Activated T-helper 2 cell treated with anti-CD3 and anti-CD28 coated beads, Interferon-gamma antibody, Interleukin-2, Interleukin-4, amounts not matched to agents 10 μg/mL and 5 μg/mL and 100 μg/mL, durations not matched to agents 14 hours and 24 hours and 36 hours (primary cell): ENCODE data around the gene ASB17. TPM values are rescaled to one million over a fixed set of nuclear protein-coding genes. Genes with fewer than 3 reads are reported as not detected.
"Not testable (repeated sequence)": the region's sequence is repeated elsewhere in the genome, so short reads cannot be mapped to it uniquely, and the experiment has no call there.

Experiments used
- DNase-seq: peaks from one replicate; pipeline ENCODE4 v3.0.0; 2021; ENCODE audit warnings: low spot score
- H3K27ac Mint-ChIP-seq: one replicate; pipeline ENCODE4 v1.8.0; 2021; ENCODE audit warnings: mixed read lengths
- H3K27me3 Mint-ChIP-seq: one replicate; pipeline ENCODE4 v1.8.0; 2021; ENCODE audit warnings: low read depth, mixed read lengths
- H3K36me3 Mint-ChIP-seq: one replicate; pipeline ENCODE4 v1.8.0; 2021; ENCODE audit warnings: low read depth, mixed read lengths
- H3K4me1 Mint-ChIP-seq: one replicate; pipeline ENCODE4 v1.8.0; 2021; ENCODE audit warnings: low read depth, mixed read lengths
- H3K4me3 Mint-ChIP-seq: one replicate; pipeline ENCODE4 v1.8.0; 2021; ENCODE audit warnings: low read depth, mild to moderate bottlenecking, moderate library complexity, mixed read lengths
- H3K9me3 Mint-ChIP-seq: one replicate; pipeline ENCODE4 v1.8.0; 2021; ENCODE audit warnings: mixed read lengths
- intact Hi-C: fragments of 100-400 bp; cut with micrococcal nuclease; formaldehyde crosslinking; loops from one replicate; pipeline ENCODE4 v1.15.1; 2023
- total RNA-seq: library from RNA; stranded (reverse); gene quantifications from 2 replicates; pipeline ENCODE4 v1.2.3, GENCODE V29; 2022

Gene ASB17, protein sequence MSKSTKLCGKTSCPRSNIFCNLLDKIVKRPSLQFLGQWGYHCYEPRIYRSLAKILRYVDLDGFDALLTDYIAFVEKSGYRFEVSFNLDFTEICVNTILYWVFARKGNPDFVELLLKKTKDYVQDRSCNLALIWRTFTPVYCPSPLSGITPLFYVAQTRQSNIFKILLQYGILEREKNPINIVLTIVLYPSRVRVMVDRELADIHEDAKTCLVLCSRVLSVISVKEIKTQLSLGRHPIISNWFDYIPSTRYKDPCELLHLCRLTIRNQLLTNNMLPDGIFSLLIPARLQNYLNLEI
- not detected in 2 replicates for total RNA-seq

DNA sequence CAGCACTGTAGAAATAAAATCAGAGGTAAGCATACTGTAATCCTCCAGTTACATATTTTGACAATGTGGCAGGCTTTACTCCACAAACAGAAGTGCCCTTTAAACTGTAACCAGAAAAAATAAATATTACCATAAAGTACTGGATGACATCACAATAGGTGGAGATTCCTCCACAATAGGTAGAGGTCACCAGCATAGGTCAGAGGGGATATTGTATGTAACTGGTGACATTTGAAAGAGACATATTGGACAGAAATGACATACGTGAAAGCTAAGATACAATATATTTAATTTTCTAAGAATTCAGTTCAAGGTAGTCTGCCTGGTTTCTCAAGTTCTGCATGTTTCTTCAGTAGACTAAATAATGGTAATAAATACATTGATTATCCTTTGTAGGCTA is at the start of gene ASB17:
Gene ASB17, minus strand, starts transcription at position 101 of the 400 bp plus-strand sequence. CDS start 113 bp downstream, outside the sequence.
- Mint-ChIP-seq H3K9me3 (no peaks in the 10 kb centered on the region), H3K4me3 (no peak within 1 kb of the TSS), H3K4me1 (no peaks in the 10 kb centered on the region), H3K36me3 (no peaks in the 10 kb centered on the region), H3K27ac (no peak within 1 kb of the TSS), H3K27me3 (no peaks in the 10 kb centered on the region)
- DNase-seq, result no peak
- intact Hi-C loops, result no loop called here

DNA sequence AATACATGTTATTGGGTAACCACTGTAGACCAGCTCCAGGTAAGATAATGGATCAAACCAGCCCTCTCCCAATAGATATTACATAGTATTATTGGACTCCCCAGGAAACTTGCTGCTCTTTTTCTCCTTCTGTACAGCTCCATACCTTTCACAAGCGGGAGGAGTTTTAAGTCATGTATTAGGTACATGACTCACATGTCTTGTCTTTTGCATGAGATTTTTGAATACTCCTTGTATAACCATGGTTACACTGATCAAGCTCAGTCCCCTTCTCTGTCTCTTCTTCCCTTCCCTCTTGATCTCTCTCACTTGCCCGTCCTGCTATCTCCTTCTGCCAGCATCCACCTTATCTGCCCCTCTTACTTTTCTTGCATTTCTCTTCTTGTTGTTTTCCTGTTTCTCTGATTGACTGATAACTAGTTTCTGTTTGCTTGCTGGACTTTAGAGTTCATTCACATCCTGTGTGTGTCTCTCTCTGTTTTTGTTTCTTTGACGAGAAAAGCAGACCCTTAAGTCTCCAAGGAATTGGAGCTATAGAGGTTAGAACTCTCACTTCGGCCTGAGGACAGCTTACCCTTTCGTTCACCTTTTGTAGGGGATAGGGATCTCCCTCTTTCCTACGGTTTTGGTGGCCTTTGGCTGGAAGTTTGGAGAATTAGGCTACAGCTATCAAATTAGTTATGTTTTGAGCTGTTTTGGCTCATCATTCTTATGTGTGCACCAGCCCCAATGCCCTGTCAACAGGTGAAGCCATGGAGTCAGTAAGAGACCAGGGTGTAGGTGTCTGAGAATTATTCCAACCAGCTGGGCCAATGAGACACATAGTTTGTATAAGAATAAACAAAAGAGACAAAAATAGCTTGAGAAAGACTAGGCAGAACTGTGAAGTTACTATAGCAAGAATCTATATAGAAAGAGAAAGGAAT is 49.0 kb upstream of the ASB17 start:
- Mint-ChIP-seq H3K4me1 (peaks cover 2% of the 10 kb centered on the region), H3K27me3 (no peaks in the 10 kb centered on the region), H3K36me3 (no peaks in the 10 kb centered on the region), H3K27ac (no peak overlapping the region), H3K4me3 (no peak overlapping the region), H3K9me3 (no peaks in the 10 kb centered on the region)
- DNase-seq, result no peak
- intact Hi-C loops, result no loop called here

DNA sequence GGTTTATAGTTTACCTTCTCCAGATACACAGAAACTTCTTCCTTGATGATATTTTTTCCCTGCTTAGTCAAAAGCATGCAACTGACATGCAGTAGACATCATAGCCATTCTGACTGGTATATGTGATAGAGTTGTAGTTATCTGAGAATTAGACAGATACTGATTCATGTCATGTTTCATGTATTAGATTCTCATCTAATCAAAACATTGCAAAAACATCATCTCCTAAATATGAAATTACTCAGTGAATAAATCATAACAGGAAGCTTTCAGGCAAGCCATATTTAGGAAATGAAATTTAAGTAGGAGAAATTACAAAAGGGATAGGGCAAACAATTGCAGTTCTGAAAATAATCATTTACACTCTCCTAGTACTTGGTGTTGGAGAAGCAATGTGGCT is 38.4 kb upstream of the ASB17 start:
- no peaks in the 10 kb centered on the region for H3K4me1 Mint-ChIP-seq
- H3K9me3 Mint-ChIP-seq, result no peaks in the 10 kb centered on the region
- intact Hi-C loops, result no loop called here
- H3K4me3 Mint-ChIP-seq, result no peak overlapping the region
- H3K27me3 Mint-ChIP-seq, result no peaks in the 10 kb centered on the region
- H3K27ac Mint-ChIP-seq, result no peak overlapping the region
- no peak for DNase-seq
- H3K36me3 Mint-ChIP-seq, result no peaks in the 10 kb centered on the region

DNA sequence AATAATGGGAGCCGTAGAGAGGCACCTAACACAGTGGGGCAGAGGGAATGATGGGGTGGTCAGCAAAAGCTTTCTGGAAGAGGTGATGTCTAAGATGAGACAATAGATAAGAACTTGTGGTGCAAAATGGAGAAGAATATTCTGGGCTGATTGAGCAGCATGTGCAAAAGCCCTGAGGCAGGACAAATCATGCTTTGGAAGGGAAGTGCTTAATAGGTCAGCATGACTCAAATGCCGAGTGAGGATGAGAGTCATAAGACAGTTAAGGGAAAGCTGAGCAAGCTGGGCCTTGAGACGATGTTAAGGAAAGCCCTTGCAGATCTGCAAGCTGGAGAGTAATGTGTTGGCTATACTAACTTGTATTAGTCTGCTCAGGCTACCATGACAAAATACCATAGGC is 37.3 kb upstream of the ASB17 start:
- intact Hi-C loops, result no loop called here
- Mint-ChIP-seq H3K27me3 (no peaks in the 10 kb centered on the region), H3K36me3 (no peaks in the 10 kb centered on the region), H3K4me3 (no peak overlapping the region), H3K27ac (no peak overlapping the region), H3K4me1 (no peaks in the 10 kb centered on the region), H3K9me3 (no peaks in the 10 kb centered on the region)
- DNase-seq, result no peak

DNA sequence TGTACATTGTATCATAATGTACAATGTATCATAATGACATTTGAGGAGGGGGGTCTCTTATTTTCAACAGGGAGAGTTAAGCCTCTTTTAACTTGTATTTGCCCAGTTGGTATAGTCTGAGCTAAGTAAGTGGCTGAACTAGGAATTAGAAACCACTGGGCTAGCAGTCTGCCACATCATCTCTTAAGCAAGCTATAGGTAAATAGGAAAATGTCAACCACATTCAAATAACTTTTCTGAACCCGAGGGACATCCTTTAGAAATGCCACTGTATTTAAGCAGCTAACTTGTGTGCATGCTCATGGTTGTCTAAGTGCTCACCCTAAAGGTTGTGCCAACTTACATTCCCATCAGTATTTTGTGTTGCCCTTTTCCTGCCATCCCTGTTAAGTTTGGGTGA is 35.5 kb upstream of the ASB17 start:
- intact Hi-C loops, result no loop called here
- H3K27ac Mint-ChIP-seq, result no peak overlapping the region
- no peaks in the 10 kb centered on the region for H3K27me3 Mint-ChIP-seq
- H3K4me3 Mint-ChIP-seq, result no peak overlapping the region
- no peak for DNase-seq
- no peaks in the 10 kb centered on the region for H3K36me3 Mint-ChIP-seq
- no peaks in the 10 kb centered on the region for H3K4me1 Mint-ChIP-seq
- H3K9me3 Mint-ChIP-seq, result no peaks in the 10 kb centered on the region

DNA sequence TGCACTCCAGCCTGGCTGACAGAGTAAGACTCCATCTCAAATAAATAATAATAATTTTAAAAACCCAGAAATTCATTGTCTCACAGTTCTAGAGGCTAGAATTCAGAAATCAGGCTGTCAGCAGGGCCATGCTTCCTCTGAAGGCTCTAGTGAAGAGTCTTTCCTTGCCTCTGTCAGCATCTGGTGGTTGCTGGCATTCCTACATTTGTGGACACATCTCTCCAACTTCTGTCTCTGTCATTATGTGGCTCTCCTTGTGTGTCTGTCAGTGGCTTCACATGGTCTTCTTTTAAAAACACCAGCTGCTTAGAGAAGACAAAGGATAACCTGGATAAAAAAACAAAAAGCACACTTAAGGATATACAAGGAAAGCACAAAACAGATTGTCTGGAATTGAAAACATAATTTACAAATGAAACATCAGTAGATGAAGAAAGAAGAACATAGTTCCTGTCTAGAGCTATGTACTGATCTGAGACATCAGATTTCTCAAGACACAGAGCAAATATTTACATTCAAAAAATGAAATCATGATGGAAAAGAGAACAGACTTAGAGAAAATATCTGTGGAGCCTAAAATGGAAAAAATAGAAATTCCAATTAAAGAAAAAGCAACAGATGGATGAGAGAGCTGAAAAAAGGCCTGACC is 32.7 kb upstream of the ASB17 start:
- no peak for DNase-seq
- H3K4me1 Mint-ChIP-seq, result no peaks in the 10 kb centered on the region
- no peak overlapping the region for H3K27ac Mint-ChIP-seq
- no peaks in the 10 kb centered on the region for H3K27me3 Mint-ChIP-seq
- no peaks in the 10 kb centered on the region for H3K36me3 Mint-ChIP-seq
- intact Hi-C loops, result no loop called here
- no peaks in the 10 kb centered on the region for H3K9me3 Mint-ChIP-seq
- H3K4me3 Mint-ChIP-seq, result no peak overlapping the region

DNA sequence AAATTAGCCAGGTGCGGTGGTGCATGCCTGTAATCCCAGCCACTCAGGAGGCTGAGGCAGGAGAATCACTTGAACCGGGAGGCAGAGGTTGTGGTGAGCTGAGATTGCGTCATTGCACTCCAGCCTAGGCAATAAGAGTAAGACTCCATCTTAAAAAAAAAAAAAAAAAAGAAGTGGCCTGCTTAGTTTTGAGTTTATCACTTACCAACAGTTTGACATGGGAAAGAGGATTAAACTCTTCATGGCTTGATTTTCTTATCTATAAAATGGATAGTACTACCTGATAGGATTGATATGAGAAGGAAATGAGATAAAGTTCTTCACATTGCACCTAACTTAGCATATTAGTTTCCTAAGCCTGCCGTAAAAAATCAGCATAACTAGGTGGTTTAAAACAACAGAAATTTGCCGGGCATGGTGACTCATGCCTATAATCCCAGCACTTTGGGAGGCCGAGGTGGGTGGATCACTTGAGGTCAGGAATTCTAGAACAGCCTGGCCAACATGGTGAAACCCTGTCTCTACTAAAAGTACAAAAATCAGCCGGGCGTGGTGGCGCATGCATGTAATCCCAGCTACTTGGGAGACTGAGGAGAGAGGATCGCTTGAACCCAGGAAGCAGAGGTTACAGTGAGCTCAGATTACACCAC is 32.0 kb upstream of the ASB17 start:
- intact Hi-C loops, H3K27ac Mint-ChIP-seq, H3K4me3 Mint-ChIP-seq, DNase-seq, H3K9me3 Mint-ChIP-seq, H3K36me3 Mint-ChIP-seq, H3K4me1 Mint-ChIP-seq, H3K27me3 Mint-ChIP-seq: not testable (repeated sequence)

DNA sequence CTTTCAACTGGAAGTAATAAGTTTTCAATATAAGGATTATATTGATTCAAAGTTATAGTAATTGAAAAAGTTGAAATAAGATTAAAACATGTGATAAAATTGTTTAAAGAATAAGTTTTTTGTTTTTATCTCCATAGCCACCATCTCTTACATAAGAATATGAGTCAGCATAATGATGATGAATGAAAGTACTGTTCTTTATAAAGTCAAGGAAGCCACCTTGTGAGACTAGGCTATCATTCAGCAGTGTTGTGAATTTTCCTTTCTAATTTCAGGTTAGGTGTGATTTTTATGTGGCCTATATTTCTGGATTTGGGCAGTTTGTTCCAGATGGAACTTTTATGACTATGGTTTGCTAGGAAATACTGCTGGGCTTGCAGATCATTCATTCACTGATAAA is 22.4 kb upstream of the ASB17 start:
- intact Hi-C loops, result no loop called here
- H3K4me3 Mint-ChIP-seq, result no peak overlapping the region
- H3K9me3 Mint-ChIP-seq, result no peaks in the 10 kb centered on the region
- H3K4me1 Mint-ChIP-seq, result no peaks in the 10 kb centered on the region
- no peak overlapping the region for H3K27ac Mint-ChIP-seq
- no peak for DNase-seq
- no peaks in the 10 kb centered on the region for H3K27me3 Mint-ChIP-seq
- no peaks in the 10 kb centered on the region for H3K36me3 Mint-ChIP-seq

DNA sequence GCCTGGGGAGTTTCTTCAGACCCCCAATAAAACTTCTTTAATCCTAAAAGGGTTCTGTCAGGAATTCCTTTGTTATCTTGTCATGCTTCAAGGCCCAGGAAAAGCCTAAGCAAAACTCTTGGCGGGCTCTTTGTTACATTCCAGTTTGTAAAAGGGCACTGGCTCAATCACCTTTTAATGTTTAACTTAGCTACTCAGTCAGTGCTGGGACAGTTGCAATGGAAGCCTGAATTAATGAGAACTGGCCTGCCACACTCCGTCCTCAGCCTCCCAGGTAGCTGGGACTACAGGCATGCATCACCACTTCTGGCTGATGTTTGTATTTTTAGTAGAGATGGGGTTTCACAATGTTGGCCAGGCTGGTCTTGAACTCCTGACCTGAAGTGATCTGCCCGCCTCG is 21.3 kb upstream of the ASB17 start:
- Mint-ChIP-seq H3K4me3 (no peak overlapping the region), H3K36me3 (no peaks in the 10 kb centered on the region), H3K4me1 (no peaks in the 10 kb centered on the region), H3K27me3 (no peaks in the 10 kb centered on the region), H3K27ac (no peak overlapping the region), H3K9me3 (no peaks in the 10 kb centered on the region)
- intact Hi-C loops, result no loop called here
- no peak for DNase-seq

DNA sequence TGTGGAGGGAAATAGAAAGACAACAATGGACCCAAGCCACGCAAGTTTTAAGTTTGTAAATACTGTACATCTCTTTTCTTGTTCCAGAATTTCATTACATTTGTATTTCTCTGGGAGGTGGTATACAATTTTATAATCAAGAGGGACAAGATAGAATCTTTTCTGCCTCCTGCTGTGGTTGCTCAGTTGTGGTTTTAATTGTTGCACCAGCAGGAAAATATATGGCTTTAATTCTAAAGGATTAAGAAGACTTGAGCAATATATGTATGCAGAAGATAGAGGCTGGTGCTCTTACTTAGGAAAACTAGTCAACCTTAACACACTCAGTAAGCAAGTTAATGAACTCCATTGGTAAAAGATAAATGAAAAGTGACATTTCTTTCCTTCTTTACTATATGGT is 19.8 kb upstream of the ASB17 start:
- no peaks in the 10 kb centered on the region for H3K4me1 Mint-ChIP-seq
- H3K27me3 Mint-ChIP-seq, result no peaks in the 10 kb centered on the region
- H3K36me3 Mint-ChIP-seq, result no peaks in the 10 kb centered on the region
- H3K4me3 Mint-ChIP-seq, result no peak overlapping the region
- intact Hi-C loops, result no loop called here
- H3K9me3 Mint-ChIP-seq, result no peaks in the 10 kb centered on the region
- no peak for DNase-seq
- no peak overlapping the region for H3K27ac Mint-ChIP-seq

DNA sequence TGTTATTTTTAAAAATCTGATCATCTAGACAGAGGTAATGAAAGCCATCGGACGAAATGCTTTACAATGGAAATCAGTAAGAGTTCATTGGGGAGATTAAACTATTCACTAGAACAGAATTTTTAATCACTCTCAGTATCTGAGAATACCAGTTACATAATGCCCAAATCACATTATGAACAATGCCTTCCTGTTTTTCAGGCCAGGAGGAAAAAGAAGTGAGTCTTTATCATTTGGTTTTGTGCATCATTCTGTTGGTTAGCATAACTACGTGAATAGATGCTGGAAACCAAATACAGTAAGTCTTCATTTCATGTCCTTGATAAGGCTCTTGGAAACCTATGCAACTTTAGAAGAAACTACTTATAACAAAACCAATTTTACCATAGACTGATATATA is 18.0 kb upstream of the ASB17 start:
- H3K4me1 Mint-ChIP-seq, result no peaks in the 10 kb centered on the region
- intact Hi-C loops, result no loop called here
- no peak for DNase-seq
- no peak overlapping the region for H3K4me3 Mint-ChIP-seq
- no peaks in the 10 kb centered on the region for H3K36me3 Mint-ChIP-seq
- no peaks in the 10 kb centered on the region for H3K9me3 Mint-ChIP-seq
- H3K27me3 Mint-ChIP-seq, result peaks cover 2% of the 10 kb centered on the region
- no peak overlapping the region for H3K27ac Mint-ChIP-seq

DNA sequence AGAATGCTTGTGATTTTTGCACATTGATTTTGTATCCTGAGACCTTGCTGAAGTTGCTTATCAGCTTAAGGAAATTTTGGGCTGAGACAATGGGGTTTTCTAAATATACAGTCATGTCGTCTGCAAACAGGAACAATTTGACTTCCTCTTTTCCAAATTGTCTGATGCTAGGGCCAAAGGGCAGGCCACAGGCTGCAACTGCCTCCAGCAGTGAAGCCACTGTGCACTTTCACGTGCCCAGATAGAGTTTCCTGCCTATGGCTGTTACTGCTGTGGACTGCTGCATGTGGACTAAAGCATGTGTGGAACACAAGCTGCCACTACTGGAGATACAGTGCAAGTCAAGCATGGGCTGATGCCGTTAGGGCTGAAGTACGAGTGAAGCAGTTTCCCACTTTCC is 10.8 kb upstream of the ASB17 start:
- H3K4me1 Mint-ChIP-seq, H3K36me3 Mint-ChIP-seq, intact Hi-C loops, DNase-seq, H3K9me3 Mint-ChIP-seq, H3K27ac Mint-ChIP-seq, H3K27me3 Mint-ChIP-seq, H3K4me3 Mint-ChIP-seq: not testable (repeated sequence)
